PC-3 (cell line): ENCODE data around the gene ZNF335. TPM values are rescaled to one million over a fixed set of nuclear protein-coding genes. Genes with fewer than 3 reads are reported as not detected.

ENCODE experiments used
- ATAC-seq: fragments of 200-7000 bp; cut with Tn5 transposase; 2 replicates; pipeline ENCODE4 v1.9.1; 2020; ENCODE audit warnings: mild to moderate bottlenecking, moderate library complexity
- BruUV-seq: library from RNA; stranded (reverse); fragments of 400-500 nt; replicated peaks from 2 replicates; lab custom pipeline; 2021; lab: Mats Ljungman, UMichigan
- CTCF ChIA-PET: fragments of 300-600 bp; sonication (Branson Sonifier 250); formaldehyde crosslinking; loops from one replicate; lab custom pipeline; 2022; ENCODE audit warnings: antibody characterized with exemption; lab: Charles Lee
- POLR2A ChIA-PET: fragments of 300-600 bp; sonication (Branson Sonifier 250); formaldehyde crosslinking; loops from one replicate; lab custom pipeline; 2022; ENCODE audit warnings: antibody characterized with exemption; ENCODE audit not compliant: unreplicated experiment; lab: Charles Lee
- DNase-seq: peaks from one replicate; pipeline ENCODE4 v3.0.0-alpha.2; 2015
- H2AFZ ChIP-seq: fragments of 300-600 bp; sonication (generic); 2 replicates; pipeline ENCODE4 v1.6.0; 2016; ENCODE audit warnings: antibody characterized with exemption, low read length
- H3F3A ChIP-seq: fragments of 300-600 bp; sonication (generic); one replicate; pipeline ENCODE4 v1.6.0; 2017; ENCODE audit warnings: antibody characterized with exemption, low read length, control low read depth, mild to moderate bottlenecking; ENCODE audit not compliant: unreplicated experiment
- H3K27ac ChIP-seq: fragments of 300-600 bp; sonication (generic); 2 replicates; pipeline ENCODE4 v1.5.1; 2016; ENCODE audit warnings: mild to moderate bottlenecking, low read length
- H3K27me3 ChIP-seq: fragments of 300-600 bp; sonication (generic); 2 replicates; pipeline ENCODE4 v1.6.1; 2016; ENCODE audit warnings: low read length, mixed read lengths
- H3K36me3 ChIP-seq: fragments of 300-600 bp; sonication (generic); 2 replicates; pipeline ENCODE4 v1.6.1; 2016; ENCODE audit warnings: low read depth, mixed run types, low read length, mixed read lengths
- H3K4me1 ChIP-seq: fragments of 300-600 bp; sonication (generic); 2 replicates; pipeline ENCODE4 v1.5.1; 2016; ENCODE audit warnings: low read length; ENCODE audit not compliant: insufficient read depth
- H3K4me2 ChIP-seq: fragments of 300-600 bp; sonication (generic); 2 replicates; pipeline ENCODE4 v1.6.0; 2016; ENCODE audit warnings: low read length
- H3K4me3 ChIP-seq: fragments of 300-600 bp; sonication (generic); 2 replicates; pipeline ENCODE4 v1.5.1; 2016; ENCODE audit warnings: mild to moderate bottlenecking, low read length, mixed read lengths
- H3K79me2 ChIP-seq: fragments of 300-600 bp; sonication (generic); 2 replicates; pipeline ENCODE4 v1.6.1; 2017; ENCODE audit warnings: low read length, mixed read lengths
- H3K9ac ChIP-seq: fragments of 300-600 bp; sonication (generic); 2 replicates; pipeline ENCODE4 v1.6.0; 2016; ENCODE audit warnings: mild to moderate bottlenecking, low read length
- H3K9me2 ChIP-seq: fragments of 300-600 bp; sonication (generic); replicated peaks from 2 replicates; pipeline ENCODE4 v1.6.1; 2016; ENCODE audit warnings: mixed run types, low read length, mixed read lengths
- H3K9me3 ChIP-seq: fragments of 300-600 bp; sonication (generic); 2 replicates; pipeline ENCODE4 v1.6.1; 2016; ENCODE audit warnings: low read length, mixed read lengths
- H4K20me1 ChIP-seq: fragments of 300-600 bp; sonication (generic); 2 replicates; pipeline ENCODE4 v1.6.1; 2016; ENCODE audit warnings: low read length, mixed read lengths
- CTCF ChIP-seq: fragments of 300-600 bp; sonication (generic); conservative IDR thresholded peaks from 2 replicates; pipeline ENCODE4 v1.5.1; 2017; ENCODE audit warnings: antibody characterized with exemption, low read depth, mild to moderate bottlenecking, low read length
- EZH2 ChIP-seq: fragments of 300-600 bp; sonication (generic); IDR thresholded peaks from one replicate; pipeline ENCODE4 v1.6.1; 2017; ENCODE audit warnings: antibody characterized with exemption, mild to moderate bottlenecking, low read length; ENCODE audit not compliant: unreplicated experiment
- EZH2phosphoT487 ChIP-seq: fragments of 300-600 bp; sonication (generic); IDR thresholded peaks from 2 replicates; pipeline ENCODE4 v1.6.1; 2018; ENCODE audit warnings: mild to moderate bottlenecking, antibody characterized with exemption, low read length, borderline replicate concordance
- intact Hi-C: fragments of 100-400 bp; cut with micrococcal nuclease; formaldehyde crosslinking; loops from 2 replicates; pipeline ENCODE4 v1.9.0; 2023
- total RNA-seq: library from RNA; depleted of rRNA; stranded (reverse); fragments of >200 nt; gene quantifications from 2 replicates; pipeline ENCODE4 v1.2.3, GENCODE V29; 2014

ZNF335 gene
- total RNA-seq, 1 experiment from 2014 or later = 36.9 TPM

- DNase-seq = no peak
- Histone ChIP-seq H3K4me2 (no peak overlapping the region), H2AFZ (no peak overlapping the region), H3K9me2 (no peaks in the 10 kb centered on the region), H3K27me3 (no peaks in the 10 kb centered on the region), H3K9ac (no peak overlapping the region), H3F3A (no peaks in the 10 kb centered on the region), H3K79me2 (no peaks in the 10 kb centered on the region), H3K4me1 (peaks cover 16% of the 10 kb centered on the region), H3K27ac (no peak overlapping the region), H3K9me3 (no peaks in the 10 kb centered on the region), H3K36me3 (no peaks in the 10 kb centered on the region), H4K20me1 (no peaks in the 10 kb centered on the region), H3K4me3 (no peak overlapping the region)
- no peak for ATAC-seq
- BruUV-seq = no TSS peak
- TF ChIP-seq EZH2 (no peak), CTCF (no peak), EZH2phosphoT487 (no peak)
- intact Hi-C loops = no loop called here
- ChIA-PET CTCF (interaction anchor here (0.7 kb wide), 1 partner anchor 15 kb away, joined by 5 read pairs; no protein-coding TSS in a partner anchor), POLR2A (no interaction called here)
These were observed 30.0 kb upstream of the ZNF335 start for GRCh38 chr20:46002008-46002407.

- no peaks in the 10 kb centered on the region for H3K79me2 ChIP-seq
- intact Hi-C loops = no loop called here
- H3K36me3 ChIP-seq = no peaks in the 10 kb centered on the region
- no peak overlapping the region for H3K4me2 ChIP-seq
- no peaks in the 10 kb centered on the region for H3K9me2 ChIP-seq
- BruUV-seq = no TSS peak
- no peak overlapping the region for H3K4me3 ChIP-seq
- no peak for DNase-seq
- POLR2A ChIA-PET = no interaction called here
- TF ChIP-seq CTCF (no peak), EZH2phosphoT487 (no peak), EZH2 (no peak)
- H3K9me3 ChIP-seq = no peaks in the 10 kb centered on the region
- no peak overlapping the region for H3K9ac ChIP-seq
- CTCF ChIA-PET = interaction anchor here (0.7 kb wide), 1 partner anchor 14 kb away, joined by 5 read pairs; no protein-coding TSS in a partner anchor
- H2AFZ ChIP-seq = no peak overlapping the region
- H3K27me3 ChIP-seq = no peaks in the 10 kb centered on the region
- no peaks in the 10 kb centered on the region for H4K20me1 ChIP-seq
- no peak overlapping the region for H3K27ac ChIP-seq
- no peak for ATAC-seq
- no peaks in the 10 kb centered on the region for H3F3A ChIP-seq
- peaks cover 16% of the 10 kb centered on the region for H3K4me1 ChIP-seq
These were observed 29.5 kb upstream of the ZNF335 start for GRCh38 chr20:46001498-46001897.

- ChIA-PET POLR2A (no interaction called here), CTCF (no interaction called here)
- Histone ChIP-seq H3K4me2 (no peak overlapping the region), H4K20me1 (no peaks in the 10 kb centered on the region), H3K79me2 (no peaks in the 10 kb centered on the region), H3F3A (no peaks in the 10 kb centered on the region), H3K27ac (no peak overlapping the region), H3K36me3 (no peaks in the 10 kb centered on the region), H3K9ac (no peak overlapping the region), H3K9me3 (no peaks in the 10 kb centered on the region), H2AFZ (no peak overlapping the region), H3K4me1 (peaks cover 19% of the 10 kb centered on the region), H3K9me2 (no peaks in the 10 kb centered on the region), H3K4me3 (no peak overlapping the region), H3K27me3 (no peaks in the 10 kb centered on the region)
- intact Hi-C loops = no loop called here
- no peak for DNase-seq
- no TSS peak for BruUV-seq
- no peak for TF ChIP-seq EZH2
- TF ChIP-seq CTCF = no peak
- no peak for TF ChIP-seq EZH2phosphoT487
- no peak for ATAC-seq
These were observed 28.4 kb upstream of the ZNF335 start for GRCh38 chr20:46000262-46000996.
